Left forelimb (tissue), 1 donor: Measurements from ENCODE around the gene SAXO2.
"Not testable (repeated sequence)": the region's sequence is repeated elsewhere in the genome, so short reads cannot be mapped to it uniquely, and the experiment has no call there.

Experiments used
- DNase-seq: peaks from one replicate; pipeline ENCODE4 v3.0.0-alpha.2; 2018; ENCODE audit warnings: low spot score

The SAXO2 gene

DNA sequence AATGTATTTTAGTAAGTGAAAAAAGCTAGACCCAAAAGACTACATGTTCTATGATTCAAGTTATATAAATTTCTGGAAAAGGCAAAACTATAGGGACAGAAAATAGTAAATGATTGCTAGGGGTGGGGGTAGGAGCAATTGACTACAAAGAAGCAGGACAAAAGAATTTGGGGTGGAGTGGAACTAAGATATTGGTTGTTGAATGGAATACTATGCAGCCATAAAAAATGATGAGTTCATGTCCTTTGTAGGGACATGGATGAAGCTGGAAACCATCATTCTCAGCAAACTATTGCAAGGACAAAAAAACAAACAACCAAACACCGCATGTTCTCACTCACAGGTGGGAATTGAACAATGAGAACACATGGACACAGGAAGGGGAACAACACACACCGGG lies 25.6 kb downstream of the SAXO2 start:
- DNase-seq = not testable (repeated sequence)

DNA sequence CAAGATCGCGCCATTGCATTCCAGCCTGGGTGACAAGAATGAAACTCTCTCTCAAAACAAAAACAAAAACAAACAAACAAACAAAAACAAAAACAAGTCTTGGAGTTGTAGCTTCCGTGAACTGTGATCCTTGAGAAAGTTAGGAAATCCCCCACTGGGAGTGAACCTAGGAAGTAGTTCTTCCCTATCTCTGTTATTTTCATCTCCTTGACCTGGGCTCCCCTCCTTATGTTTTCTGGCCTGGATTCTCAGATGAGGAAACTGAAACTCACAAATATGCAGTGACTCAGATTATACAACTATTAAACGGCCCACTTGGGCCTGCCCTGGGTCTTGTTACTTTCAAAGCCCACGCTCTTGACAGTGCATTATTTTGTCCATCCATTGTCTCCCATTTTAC lies 29.7 kb downstream of the SAXO2 start:
- no peak for DNase-seq

DNA sequence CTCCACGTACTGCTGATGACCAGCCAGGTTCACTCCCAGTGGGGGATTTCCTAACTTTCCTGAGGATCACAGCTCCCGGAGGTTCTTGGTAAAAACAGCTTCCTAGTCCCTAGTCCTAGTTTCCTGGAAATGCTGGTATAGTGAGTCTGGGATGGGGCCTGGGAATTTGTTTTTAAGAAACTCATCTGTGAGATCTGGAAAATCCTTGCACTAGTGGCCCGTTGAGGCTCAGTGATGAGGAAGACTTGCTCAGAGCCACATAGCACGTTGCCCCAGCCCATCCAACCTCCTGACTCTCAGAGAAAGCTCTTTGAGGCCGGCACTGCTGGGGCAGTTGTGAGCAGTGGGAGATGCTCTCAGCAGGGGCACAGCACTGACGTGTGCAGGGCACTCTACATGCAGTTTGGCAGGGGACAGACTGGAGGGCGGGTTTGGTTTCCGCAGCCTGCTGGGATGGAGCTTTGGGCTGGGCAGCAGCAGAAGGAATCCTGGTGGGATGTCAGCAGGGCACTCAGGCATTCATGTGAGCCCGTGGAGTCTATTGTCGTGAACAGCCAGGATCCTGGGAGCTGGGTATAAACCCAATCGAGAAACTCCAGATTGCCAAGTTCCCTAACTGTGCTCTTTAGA lies 31.6 kb downstream of the SAXO2 start:
- DNase-seq = no peak

DNA sequence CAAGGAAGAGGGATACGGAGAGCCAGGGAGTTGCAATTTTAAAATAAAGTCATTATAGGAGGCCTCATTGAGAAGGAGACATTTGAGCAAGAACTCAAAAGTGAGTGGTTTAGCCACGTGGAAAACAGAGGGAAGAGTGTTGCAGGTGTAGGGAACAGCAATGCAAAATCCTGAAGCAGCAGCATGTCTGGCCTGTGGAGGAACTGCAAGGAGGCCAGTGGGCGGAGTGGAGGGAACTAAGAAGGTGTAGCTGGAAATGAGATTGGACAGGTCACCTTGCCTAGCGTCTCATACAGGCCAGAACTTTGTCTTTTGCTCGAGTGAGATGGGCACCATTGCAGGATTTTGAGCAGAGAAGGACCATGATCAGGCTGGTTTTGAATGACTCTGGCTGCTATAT lies 34.9 kb downstream of the SAXO2 start:
- DNase-seq = no peak

DNA sequence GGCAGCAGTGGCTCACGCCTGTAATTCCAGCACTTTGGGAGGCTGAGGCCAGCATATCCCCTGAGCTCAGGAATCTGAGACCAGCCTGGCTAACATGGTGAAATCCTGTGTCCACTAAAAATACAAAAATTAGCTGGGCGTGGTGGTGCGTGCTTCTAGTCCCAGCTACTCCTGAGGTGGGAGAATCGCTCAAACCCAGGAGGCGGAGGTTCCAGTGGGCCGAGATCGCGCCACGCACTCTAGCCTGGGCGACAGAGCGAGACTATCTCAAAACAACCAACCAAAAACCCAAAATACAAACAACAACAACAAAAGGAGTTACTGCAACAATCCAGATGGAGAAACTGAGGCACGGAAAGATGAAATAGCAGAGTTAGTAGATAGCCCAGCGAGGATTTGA lies 35.4 kb downstream of the SAXO2 start:
- DNase-seq = no peak

DNA sequence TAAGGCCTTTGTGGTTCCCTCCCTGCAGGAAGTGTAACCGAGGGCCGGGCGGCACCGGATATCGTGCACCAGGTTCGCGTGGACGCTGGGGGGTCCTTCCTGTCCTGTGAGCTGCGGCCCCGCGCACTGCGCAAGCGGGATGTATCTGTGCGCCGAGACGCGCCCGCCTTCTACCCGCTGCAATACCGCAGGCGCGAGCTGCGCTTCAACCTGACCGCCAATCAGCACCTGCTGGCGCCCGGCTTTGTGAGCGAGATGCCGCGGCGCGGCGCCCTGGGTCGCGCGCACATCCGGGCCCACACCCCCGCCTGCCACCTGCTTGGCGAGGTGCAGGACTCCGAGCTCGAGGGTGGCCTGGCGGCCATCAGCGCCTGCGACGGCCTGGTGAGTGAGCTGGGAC lies 35.9 kb downstream of the SAXO2 start:
- no peak for DNase-seq

DNA sequence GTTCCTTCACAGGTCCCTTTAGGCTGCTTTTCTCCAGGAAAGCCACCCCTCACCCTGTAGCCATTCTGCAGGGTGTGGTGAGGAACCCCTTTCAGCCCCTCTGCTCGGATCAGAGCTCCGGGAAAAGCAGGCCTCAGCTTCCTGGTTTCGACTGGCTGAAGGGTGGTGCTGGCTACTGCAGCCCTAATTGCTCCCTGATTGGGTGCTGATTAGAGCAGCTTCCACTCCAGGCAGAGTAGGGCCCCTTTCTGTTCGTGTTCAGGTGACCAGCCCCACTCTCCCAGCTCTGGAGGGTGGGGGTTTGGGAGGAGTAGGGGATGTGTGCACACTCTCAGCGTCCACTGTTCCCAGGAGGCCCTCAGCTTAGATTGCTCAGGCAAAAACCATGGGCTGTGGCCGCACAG lies 36.9 kb downstream of the SAXO2 start:
- DNase-seq = not testable (repeated sequence)

DNA sequence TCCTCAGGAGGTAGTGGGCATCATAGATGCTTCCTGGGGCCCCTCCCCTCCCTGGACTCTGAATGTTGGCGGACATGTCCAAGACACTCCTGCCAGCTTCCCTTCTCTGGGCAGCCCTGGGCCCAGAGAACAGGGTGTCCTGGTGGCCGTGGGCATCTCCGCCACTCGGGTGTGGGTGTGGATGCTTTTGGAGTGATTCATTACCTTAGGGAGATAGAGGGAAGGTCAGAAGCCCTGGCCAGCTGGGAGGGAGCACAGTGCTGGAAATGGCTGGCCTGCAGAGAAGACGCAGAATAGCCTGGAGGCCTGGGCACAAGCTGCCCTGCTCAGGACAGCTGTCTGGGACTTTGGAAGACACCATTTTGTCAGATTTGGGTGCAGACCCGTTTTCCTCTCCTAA lies 37.7 kb downstream of the SAXO2 start:
- DNase-seq = not testable (repeated sequence)

DNA sequence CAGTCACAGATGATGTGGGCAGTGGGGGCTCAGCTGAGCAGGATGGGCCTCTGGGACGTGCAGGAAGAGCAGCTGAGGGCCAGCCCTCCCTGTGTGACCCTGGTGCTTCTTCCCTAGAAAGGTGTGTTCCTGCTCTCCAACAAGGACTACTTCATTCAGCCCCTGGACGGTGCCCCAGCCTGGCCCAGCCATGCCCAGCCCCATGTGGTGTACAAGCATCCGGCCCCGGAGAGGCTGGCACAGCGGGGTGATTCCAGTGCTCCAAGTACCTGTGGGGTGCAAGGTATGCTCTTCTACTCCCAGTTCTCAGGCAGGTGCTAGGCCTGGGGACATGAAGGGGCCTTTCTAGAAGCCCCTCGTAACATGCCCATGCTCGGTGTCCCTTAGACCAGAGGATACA lies 38.3 kb downstream of the SAXO2 start:
- DNase-seq = no peak

DNA sequence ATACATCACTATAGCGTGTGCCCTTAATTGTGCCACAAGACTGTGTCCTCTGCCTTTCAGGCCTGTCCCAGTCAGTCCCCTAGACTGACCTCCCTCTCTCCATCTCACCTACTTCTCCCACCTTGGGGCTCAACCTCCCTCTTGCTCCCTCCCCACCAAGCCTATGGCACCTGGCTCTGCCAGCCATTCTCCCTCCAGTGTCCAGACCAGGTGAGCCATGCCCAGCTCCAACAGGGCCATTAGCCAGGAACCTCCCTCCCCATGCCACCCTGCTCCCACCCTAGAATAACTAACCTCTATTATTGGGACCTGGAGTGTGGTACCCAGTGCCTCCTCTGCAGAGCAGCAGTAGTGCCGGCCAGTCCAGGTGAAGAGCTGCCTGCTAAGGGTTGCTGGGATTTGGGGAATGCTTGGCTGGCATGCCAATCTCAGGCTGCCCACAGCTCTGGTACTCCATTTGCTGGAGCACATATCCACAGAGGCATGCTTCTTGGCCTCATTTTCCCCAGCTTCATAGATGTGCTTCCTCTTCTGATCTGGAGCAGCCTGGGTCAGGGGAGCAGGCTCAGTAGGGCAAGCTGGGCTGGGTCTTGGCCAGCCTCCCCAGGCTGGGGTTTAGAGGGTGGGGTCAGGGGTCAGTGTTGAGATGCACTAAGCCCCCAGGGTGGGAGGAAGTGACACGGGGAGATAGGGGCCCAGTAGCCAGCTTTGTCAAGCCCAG lies 38.8 kb downstream of the SAXO2 start:
- no peak for DNase-seq

DNA sequence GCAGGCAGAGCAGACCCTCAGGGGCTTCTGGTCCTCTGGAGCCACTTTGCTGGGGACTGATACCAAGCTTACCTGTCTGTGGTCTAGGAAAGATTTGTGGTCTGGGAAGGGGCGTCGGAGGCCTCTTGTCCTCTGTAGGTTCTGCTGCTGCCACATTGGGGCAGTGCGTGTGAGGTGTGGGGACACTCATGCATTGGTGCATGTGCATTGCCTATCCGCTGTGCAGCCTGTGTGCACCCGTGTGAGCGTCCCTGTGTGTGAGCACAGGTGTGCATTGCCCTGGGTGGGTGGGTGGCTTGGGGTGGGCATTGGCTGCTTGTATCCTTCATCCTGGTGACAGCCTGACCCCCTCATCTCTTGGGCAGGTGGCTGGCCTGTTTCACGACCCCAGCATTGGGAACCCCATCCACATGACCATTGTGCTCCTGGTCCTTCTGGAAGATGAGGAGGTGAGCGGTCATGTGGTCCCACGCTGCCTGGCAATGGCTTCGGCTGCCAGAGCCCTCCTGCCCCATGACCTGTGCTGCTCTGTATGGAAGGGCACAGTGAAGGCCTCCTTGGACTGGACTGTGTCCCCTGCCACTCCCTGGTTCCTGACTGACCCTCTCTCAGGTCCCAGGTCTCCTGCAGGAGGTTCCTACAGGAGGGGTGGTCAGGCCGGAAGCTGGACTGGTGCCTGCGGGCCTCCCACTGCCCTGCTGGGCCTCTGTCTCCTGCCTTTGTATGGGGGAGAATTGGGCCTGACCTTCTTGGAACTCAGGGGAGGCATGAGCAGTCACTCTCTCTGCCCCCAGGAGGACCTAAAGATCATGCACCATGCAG lies 41.5 kb downstream of the SAXO2 start:
- peak; percentile 56 for DNase-seq

DNA sequence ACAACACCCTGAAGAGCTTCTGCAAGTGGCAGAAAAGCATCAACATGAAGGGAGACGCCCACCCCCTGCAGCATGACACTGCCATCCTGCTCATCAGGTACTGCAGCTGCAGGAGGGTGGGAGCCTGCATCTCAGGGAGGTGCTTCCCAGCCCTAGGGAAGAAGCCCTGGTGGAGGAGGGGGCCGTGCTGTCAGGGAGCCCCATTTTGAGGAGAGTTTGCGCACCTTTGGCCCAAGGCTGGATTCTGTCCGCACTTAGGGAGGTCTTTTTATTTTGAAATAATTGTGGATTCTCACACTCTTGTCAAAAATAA lies 42.1 kb downstream of the SAXO2 start:
- DNase-seq = no peak

DNA sequence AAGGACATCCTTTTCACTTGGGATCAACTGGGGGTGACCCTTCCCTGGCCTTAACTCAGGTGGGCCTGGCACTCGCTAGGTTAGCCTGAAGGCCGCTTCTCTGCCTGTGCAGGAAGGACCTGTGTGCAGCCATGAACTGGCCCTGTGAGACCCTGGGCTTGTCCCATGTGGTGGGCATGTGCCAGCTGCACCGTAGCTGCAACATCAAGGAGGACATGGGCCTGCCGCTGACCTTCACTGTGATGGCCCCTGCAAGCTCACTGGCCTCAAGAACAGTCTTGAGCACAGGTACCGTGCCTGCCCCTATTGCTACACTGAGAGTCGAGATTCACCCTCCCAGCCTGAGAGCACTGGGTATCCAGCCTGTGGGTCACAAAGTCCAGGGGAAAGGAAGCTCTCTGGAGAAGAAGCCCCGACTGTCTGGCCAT lies 43.0 kb downstream of the SAXO2 start:
- DNase-seq = no peak

DNA sequence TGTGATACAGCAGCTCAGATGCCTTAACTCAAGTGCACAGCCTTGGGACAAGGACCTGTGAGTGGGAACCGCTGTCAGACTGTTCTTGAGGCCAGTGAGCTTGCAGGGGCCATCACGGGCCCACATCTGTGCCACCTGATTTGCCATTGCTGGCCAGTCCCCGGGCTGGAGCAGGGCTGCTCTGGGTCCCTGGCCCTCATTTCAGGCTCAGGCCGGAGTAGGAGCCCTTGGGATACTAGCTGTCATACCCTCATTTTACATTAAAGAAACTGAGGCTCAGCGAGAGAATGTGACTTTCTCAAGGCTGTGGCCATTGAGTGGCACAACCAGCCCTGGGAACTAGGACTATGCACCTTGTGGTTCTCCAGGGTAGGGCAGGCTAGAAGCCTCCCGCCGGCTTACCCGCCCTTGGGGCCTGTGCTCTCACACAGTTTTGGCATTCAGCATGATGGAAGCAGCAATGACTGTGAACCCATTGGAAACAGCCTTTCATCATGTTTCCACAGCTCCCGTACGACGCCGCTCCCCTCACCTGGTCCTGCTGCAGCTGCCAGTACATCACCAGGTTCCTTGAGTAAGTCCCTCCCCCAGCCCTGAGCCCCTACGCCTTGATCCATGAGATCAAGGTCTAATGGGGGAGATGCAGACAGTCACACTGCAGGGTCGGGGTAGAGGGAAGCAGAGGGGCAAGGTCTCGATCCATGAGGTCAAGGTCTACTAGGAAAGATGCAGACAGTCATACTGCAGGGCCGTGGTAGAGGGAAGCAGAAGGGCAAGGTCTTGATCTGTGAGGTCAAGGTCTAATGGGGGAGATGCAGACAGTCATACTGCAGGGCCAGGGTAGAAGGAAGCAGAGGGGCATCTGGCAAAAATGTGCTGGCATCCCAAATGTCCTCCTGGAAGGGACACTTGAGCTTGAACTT lies 44.4 kb downstream of the SAXO2 start:
- peak; percentile 22 for DNase-seq

DNA sequence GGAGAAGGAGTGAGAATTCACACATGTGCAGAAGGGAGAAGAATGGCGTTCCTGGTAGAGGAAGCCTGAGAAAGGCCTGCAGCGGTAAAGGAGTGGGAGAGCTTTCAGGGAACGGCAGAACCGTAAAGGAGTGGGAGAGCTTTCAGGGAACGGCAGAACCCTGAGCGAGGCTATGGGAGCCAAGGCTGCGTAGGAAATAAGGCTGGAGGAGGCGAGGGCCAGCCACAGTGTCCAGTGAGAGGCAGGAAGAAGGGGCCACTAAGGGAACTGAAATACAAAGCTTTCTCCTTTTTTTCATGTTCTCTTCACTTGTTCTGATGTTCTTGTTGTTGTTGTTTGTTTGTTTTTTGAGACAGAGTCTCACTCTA lies 45.1 kb downstream of the SAXO2 start:
- DNase-seq = no peak

DNA sequence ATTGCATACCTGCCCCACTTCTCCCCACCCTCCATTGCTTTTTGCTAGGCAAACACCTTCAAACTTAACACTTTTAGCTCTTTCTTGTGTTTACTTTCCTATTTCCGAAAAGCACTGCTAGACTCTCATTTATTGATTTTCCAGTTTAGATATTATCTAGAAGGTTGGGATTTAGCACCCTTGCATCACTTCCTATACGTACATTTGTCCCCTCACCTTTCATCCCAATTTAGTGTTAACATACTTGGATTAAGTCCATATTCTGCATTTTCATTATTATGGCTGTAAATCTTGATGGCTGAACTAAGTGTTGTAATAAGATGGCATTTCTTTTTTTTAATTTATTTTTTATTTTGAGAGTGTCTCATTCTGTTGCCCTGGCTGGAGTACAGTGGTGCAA lies 47.2 kb downstream of the SAXO2 start:
- no peak for DNase-seq

DNA sequence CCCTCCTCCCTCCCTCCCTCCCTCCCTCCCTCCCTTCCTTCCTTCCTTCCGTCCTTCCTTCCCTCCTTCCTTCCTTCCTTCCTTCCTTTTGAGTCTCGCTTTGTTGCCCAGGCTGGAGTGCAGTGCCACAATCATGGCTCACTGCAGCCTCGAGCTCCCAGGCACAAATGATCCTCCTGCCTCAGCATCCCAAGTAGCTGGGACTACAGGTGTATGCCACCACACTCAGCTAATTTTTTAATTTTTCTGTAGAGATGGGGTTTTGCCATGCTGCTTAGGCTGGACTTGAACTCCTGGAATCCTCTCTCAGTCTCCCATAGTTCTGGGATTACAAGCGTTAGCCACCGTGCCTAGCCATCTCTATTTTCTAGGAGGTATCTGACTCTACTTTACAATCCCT lies 48.7 kb downstream of the SAXO2 start:
- DNase-seq = not testable (repeated sequence)

DNA sequence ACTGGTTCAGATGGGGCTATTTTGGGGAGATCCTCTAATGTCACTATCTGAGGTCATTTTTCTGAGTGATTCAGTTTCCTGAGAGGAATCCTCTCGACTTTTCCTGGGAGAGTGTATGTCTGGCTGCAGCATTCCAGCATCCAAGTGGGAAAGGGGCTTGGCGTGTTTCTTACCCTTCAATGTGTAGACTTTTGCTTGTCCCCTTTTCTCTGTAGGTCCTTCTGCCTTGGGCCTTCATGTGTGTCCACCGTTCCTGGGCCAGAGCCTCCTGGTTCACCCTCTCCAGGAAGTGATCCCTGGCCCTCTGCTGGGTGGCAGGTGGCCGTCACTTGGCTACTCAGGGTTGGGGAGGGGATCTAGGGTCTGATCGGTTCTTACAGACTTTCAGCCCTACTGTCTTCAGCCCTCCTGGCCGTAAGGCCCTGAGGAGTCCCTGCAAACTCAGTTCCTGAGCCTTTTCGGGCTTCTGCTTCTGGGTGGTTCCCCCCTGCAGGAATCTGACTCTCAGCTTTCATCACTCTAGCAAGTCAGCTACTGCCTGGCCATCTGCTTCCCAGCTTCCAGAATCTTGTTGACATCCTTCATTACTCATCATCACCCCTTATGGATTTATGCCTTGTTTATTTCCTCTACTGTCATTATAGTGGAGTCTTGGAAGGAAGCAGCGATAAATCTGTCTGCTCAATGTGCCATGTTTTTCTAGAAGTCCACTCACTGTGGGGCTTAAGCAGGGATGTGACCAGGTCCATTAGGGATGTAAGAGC lies 50.1 kb downstream of the SAXO2 start:
- peak; percentile 48 for DNase-seq

DNA sequence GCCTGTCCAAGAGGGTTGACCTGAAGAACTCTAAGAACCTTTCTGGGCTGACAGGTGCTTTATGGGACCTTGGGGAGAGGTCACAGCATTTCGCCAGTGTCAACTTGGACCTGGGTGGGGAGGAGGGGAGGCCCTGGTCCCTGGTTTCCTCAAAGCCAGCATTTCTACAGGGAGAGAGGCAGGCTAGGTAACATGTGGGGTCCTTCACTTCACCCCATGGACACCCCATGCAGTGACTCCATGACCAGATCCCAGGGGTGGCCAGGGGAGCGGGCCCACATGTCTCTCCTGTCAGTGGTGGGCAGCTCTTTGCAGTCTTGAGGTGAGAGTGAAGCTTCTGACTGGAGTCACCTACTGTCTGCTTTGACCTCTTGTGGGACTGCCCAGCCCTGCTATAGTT lies 50.8 kb downstream of the SAXO2 start:
- no peak for DNase-seq

DNA sequence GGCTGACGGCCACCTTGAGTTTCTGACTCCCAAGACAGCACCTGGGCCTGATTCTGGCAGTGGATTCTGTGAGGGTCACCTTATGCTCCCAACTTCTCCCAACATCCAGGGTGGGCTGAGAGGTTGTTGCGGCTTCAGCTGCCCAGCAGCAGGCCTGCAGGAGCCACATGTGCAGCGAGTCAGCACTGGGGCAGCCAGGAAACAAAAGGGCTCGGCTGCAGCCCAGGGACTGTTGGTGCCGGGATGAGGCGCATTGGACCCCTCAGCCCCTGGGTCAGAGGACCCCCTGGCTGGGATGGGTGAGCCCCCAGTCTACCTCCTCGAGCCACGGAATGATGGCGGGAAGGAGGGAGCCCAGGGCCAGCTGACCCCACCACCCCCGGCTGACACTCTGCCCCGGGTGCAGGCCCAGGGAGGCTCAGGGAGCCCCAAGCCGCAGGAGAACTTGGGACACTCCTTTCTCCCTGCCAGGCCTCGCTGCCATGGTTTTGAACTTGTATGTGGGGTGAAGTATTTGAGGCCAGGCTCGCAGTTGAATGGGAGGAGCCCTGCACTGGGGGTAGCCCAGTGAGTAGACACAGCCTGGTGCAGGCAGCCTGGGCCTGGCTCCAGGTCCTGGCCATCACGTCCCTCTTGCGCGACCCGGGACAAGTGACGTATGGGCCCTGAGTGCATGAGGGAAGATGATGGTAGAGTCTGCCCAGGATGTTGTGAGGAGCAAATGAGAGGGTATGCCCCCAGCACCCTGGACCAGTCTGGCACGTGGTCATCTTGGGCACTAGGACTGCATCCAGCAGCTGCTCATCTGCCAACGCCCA lies 51.5 kb downstream of the SAXO2 start:
- DNase-seq = not testable (repeated sequence)
